Mammary epithelial cell (primary cell): Measurements from ENCODE around the gene SCLY.

Experiments
- CTCF ChIP-seq, 2 donors: IDR thresholded peaks in 1 of 2; conservative IDR thresholded peaks in 1 of 2; 2 replicates each; pipeline ENCODE4 v1.5.1; 2011 to 2012; ENCODE audit warnings: inconsistent platforms in 2 of 2, low read length in 2 of 2, mild to moderate bottlenecking in 2 of 2, control low read depth in 1 of 2, low read depth in 1 of 2; ENCODE audit not compliant: insufficient read depth in 1 of 2; ENCODE audit errors: extremely low read depth in 1 of 2
- EZH2 ChIP-seq: IDR thresholded peaks from 2 replicates; pipeline ENCODE4 v1.6.1; 2012; ENCODE audit warnings: low read length, inconsistent platforms, borderline replicate concordance

- TF ChIP-seq CTCF (conservative IDR thresholded peaks at IDR 0.05 in 1 of 2, IDR thresholded peaks at IDR 0.05 in 1 of 2; ENCODE audit: extremely low read depth in 1 of 2, insufficient read depth in 1 of 2, low read depth in 1 of 2, low read length in 2 of 2) (no peak), EZH2 (no peak)
These were observed 83.5 kb downstream of the SCLY start for GRCh38 chr2:238144262-238144661.
